ENCODE data around the gene TRNP1.

- TF ChIP-seq CTCF (IDR thresholded peaks at IDR 0.05) (no peak), POLR2A (IDR thresholded peaks at IDR 0.05) (no peak)
These were observed 9.6 kb upstream of the TRNP1 start for GRCh38 chr1:26983863-26984262.

Measured in Peyer's patch (tissue), 4 donors.